Stimulated activated CD4-positive, alpha-beta T cell treated with anti-CD3 and anti-CD28 coated beads, Interleukin-2, amount 100 ng/mL, for 48 hours (primary cell): ENCODE data around the gene STMN1.
A peak's percentile ranks its signal among the peaks of the same experiment; 100 is the strongest.

Experiments
- DNase-seq, 2 donors: peaks; one replicate each; pipeline ENCODE4 v3.0.0-alpha.2; 2020

The STMN1 gene

GRCh38 chr1:25867210-25867991, 38.8 kb downstream of the STMN1 start:
- no peak for DNase-seq

DNA sequence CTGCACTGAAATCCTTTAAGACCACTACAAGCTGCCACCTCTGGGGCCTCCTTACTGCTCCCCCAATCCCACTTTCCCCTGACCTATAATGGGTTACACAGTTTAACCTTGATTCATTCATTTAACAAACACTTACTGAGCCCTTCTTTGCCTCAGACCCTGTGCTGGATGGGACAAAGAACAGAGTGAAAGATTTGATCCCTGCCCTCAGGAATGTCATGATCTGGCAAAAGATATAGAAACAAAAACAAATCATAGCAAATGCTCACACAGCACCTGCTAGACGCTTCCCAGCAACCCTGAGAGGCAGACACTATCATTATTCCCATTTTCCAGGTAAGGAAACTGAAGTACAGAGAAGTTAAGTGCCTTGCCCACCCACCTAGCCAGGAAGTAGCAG, 39.9 kb downstream of the STMN1 start:
- DNase-seq = no peak

DNA sequence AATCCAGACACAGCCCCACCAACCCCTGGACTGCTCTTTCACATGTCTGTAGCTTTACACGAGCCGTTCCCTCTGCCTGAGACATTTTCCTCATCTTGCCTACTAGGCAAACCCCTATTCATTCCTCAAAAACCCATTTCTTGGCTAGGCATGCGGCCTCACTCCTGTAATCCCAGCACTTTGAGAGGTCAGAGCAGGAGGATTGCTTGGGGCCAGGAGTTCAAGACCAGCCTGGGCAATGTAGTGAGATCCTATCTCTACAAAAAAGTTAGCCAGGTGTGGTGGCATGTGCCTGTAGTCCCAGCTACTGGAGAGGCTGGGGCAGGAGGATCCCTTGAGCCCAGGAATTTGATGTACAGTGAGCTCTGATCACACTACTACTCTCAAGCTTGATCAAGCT, 41.8 kb downstream of the STMN1 start:
- no peak for DNase-seq

GRCh38 chr1:25863486-25864262, 42.5 kb downstream of the STMN1 start:
- no peak for DNase-seq

- DNase-seq = no peak
Measured at GRCh38 chr1:25862785-25863485, 43.3 kb downstream of the STMN1 start.

- no peak for DNase-seq
Measured at GRCh38 chr1:25861316-25862286, 44.6 kb downstream of the STMN1 start.

DNA sequence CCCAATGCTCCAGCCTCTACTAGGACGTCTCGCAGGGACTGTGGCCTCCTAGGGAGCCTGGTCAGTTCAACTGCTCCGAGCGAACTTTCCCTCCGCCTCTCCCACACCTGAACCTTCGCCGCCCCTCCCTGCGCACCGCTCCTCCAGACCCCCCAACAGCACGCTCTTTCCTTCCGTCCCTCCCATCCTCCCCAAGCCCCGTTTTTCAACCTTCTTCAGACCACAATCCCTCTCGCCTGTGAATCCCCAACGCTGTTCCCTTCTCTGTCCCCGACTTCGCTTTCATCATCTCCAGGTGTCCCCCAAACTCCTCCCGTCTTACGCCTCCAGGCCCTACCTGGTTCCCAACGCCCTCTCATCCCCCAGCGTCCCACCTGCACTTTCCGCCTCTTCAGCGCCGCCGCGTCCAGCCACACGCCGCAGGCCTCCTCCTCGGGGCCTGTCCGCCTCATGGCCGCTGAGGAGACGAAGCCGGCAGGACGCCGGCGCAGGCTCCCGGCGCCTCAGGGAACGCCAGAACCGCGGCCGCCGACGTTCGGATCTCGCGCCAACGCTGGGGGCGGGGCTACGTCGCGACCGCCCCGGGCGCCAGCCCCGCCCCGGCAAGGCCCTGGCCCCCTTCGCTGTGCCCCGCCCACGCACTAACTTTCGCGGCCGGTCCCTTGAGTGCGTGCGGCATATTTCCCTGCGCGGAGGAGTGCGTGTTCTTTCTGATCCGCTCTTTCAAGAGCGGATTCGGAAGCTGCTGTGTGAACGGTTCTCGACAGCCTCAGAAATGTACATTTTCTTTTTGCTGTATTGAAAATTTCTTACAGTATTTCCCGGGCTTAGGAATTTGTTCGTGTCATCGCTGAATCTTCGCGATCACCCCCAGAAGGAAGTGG, 47.1 kb downstream of the STMN1 start, which contains the start of gene AUNIP:
TSS of gene AUNIP (minus strand) at position 552 of the 884 bp plus-strand sequence. CDS start at position 452, 100 bp downstream.
- DNase-seq = peak; percentile 91 to 97

DNA sequence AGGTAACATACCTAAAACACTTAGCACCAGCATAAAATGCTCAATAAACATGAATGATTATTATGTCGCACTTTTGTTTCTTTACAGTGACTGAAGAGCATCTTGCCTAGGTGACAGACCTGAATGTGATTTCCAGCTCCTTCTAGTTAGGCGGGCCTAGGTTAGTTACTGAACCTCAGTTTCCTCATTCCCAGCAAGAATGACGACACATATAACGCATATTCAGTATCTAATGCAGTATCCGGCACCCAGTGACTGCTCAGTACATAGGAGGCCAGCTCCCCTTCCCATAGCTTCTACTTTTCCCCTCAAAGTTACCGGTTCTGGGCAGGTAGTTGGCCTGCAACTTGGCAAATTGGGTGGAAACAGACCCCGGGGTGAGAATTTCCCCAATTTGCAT, 47.7 kb downstream of the STMN1 start:
- no peak for DNase-seq

GRCh38 chr1:25856856-25857255, 49.4 kb downstream of the STMN1 start:
- DNase-seq = no peak

- DNase-seq = no peak
Measured at GRCh38 chr1:25854554-25854953, 51.7 kb downstream of the STMN1 start.
